HepG2 (cell line): ENCODE results near the gene AKTIP. TPM values are rescaled to one million over a fixed set of nuclear protein-coding genes. Genes with fewer than 3 reads are reported as not detected.

Experiments
- AKAP8 ChIP-seq: sonication (generic); formaldehyde crosslinking; IDR thresholded peaks from 2 replicates; pipeline ENCODE4 v1.5.1; 2020; ENCODE audit warnings: mild to moderate bottlenecking, missing genetic modification reagents
- BRF2 ChIP-seq: sonication (generic); formaldehyde crosslinking; IDR thresholded peaks from 2 replicates; pipeline ENCODE4 v1.8.1; 2022; ENCODE audit warnings: mild to moderate bottlenecking, missing genetic modification reagents
- CHCHD3 ChIP-seq: sonication (generic); formaldehyde crosslinking; IDR thresholded peaks from 2 replicates; pipeline ENCODE4 v1.8.0; 2022; ENCODE audit warnings: mild to moderate bottlenecking, missing genetic modification reagents, moderate library complexity
- EED ChIP-seq: sonication (generic); formaldehyde crosslinking; IDR thresholded peaks from 2 replicates; pipeline ENCODE4 v1.5.0; 2020; ENCODE audit warnings: mild to moderate bottlenecking, missing genetic modification reagents
- HES4 ChIP-seq: sonication (generic); formaldehyde crosslinking; IDR thresholded peaks from 2 replicates; pipeline ENCODE4 v1.9.0; 2021; ENCODE audit warnings: mild to moderate bottlenecking, missing genetic modification reagents, borderline replicate concordance
- HMGXB4 ChIP-seq, 2 experiments: sonication (generic) in 1 of 2; formaldehyde crosslinking in 1 of 2; IDR thresholded peaks; 2 replicates each; pipeline versions ENCODE4 v1.4.0 to v1.6.1; 2018 to 2020; ENCODE audit warnings: missing genetic modification reagents in 2 of 2, borderline replicate concordance in 1 of 2, low read depth in 1 of 2, mild to moderate bottlenecking in 1 of 2, missing biosample characterization in 1 of 2
- KAT2B ChIP-seq: fragments of 150-350 bp; IDR thresholded peaks from 2 replicates; pipeline ENCODE4 v1.6.1; 2014; ENCODE audit warnings: low read depth, low read length, borderline replicate concordance
- SATB2 ChIP-seq: sonication (generic); formaldehyde crosslinking; IDR thresholded peaks from 2 replicates; pipeline ENCODE4 v1.5.0; 2020; ENCODE audit warnings: missing genetic modification reagents
- SRSF9 ChIP-seq: fragments of 200-400 bp; formaldehyde crosslinking; IDR thresholded peaks from 2 replicates; pipeline ENCODE4 v1.6.1; 2018; ENCODE audit warnings: borderline replicate concordance, mild to moderate bottlenecking, low read depth, low read length; ENCODE audit not compliant: insufficient read depth, poor library complexity, severe bottlenecking
- UBTF ChIP-seq: sonication (generic); formaldehyde crosslinking; IDR thresholded peaks from 2 replicates; pipeline ENCODE4 v1.4.0; 2020; ENCODE audit warnings: mild to moderate bottlenecking, missing genetic modification reagents
- ZNF138 ChIP-seq: sonication (generic); formaldehyde crosslinking; IDR thresholded peaks from 2 replicates; pipeline ENCODE4 v1.5.0; 2020; ENCODE audit warnings: mild to moderate bottlenecking, low read depth, missing genetic modification reagents
- ZNF142 ChIP-seq: sonication (generic); formaldehyde crosslinking; IDR thresholded peaks from 2 replicates; pipeline ENCODE4 v1.4.0; 2020; ENCODE audit warnings: missing genetic modification reagents
- ZNF256 ChIP-seq: sonication (generic); formaldehyde crosslinking; conservative IDR thresholded peaks from 2 replicates; pipeline ENCODE4 v1.4.0; 2020; ENCODE audit warnings: missing genetic modification reagents
- ZNF496 ChIP-seq: sonication (generic); formaldehyde crosslinking; IDR thresholded peaks from 2 replicates; pipeline ENCODE4 v1.8.1; 2023; ENCODE audit warnings: mild to moderate bottlenecking, moderate library complexity, missing genetic modification reagents; ENCODE audit not compliant: insufficient replicate concordance
- ZNF776 ChIP-seq: sonication (generic); formaldehyde crosslinking; IDR thresholded peaks from 2 replicates; pipeline ENCODE4 v1.4.0; 2020; ENCODE audit warnings: mild to moderate bottlenecking, missing genetic modification reagents
- polyA plus RNA-seq, 8 experiments: library from polyadenylated mRNA; depleted of rRNA in 3 of 8; stranded (reverse) in 7 of 8; unstranded in 1 of 8; fragments of >200 nt; fragmentation: Illumina TruSeq in 4 of 8; extraction: Trizol in 4 of 8; gene quantifications; 2 replicates each; pipeline versions ENCODE4 v1.2.1 to v1.2.3, GENCODE V29; 2011 to 2016; ENCODE audit warnings: low read depth in 4 of 8, missing spikeins in 1 of 8, mixed read lengths in 1 of 8; ENCODE audit not compliant: insufficient read depth in 1 of 8
- total RNA-seq, 5 experiments: library from RNA; depleted of rRNA; stranded (reverse); fragments of >200 nt; fragmentation: Illumina TruSeq; extraction: Trizol; gene quantifications; 2 replicates each; pipeline ENCODE4 v1.2.3, GENCODE V29; 2016; ENCODE audit warnings: low read depth in 1 of 5

The AKTIP gene
- total and polyA plus RNA-seq, 2 of the 13 experiments (the other 11 are each of a cell fraction or from before 2014, with no cell fraction given): 28.8 to 49.0 TPM

- 0 out of 2 replicates have a peak, but pooled peaks have one; percentile 75 for TF ChIP-seq ZNF138 (CRISPR knock-in tag)
- 0 out of 2 replicates have a peak, but pooled peaks have one; percentile 30 for TF ChIP-seq AKAP8 (CRISPR knock-in tag)
- TF ChIP-seq ZNF776 (CRISPR knock-in tag): peak; percentile 89
- TF ChIP-seq EED (CRISPR knock-in tag): 0 out of 2 replicates have a peak, but pooled peaks have one; percentile 20
- TF ChIP-seq ZNF496 (CRISPR knock-in tag): no peak
- peak; percentile 60; the same call in 1 of the 2 replicates for TF ChIP-seq CHCHD3 (CRISPR knock-in tag)
- 0 out of 2 replicates have a peak, but pooled peaks have one; percentile 53 for TF ChIP-seq SATB2 (CRISPR knock-in tag)
- peak; percentile 17; the same call in 1 of the 2 replicates for TF ChIP-seq BRF2 (CRISPR knock-in tag)
- peak; percentile 7; the same call in 1 of the 2 replicates for TF ChIP-seq ZNF142 (CRISPR knock-in tag)
- TF ChIP-seq ZNF256: 0 out of 2 replicates have a peak, but pooled peaks have one; percentile 52
- TF ChIP-seq KAT2B: no peak
- no peak for TF ChIP-seq SRSF9
- peak; percentile 42; the same call in 1 of the 2 replicates for TF ChIP-seq UBTF (CRISPR knock-in tag)
- peak; percentile 85 for TF ChIP-seq HES4
- peak; percentile 16 to 44; a peak in 2 of 4 replicates for TF ChIP-seq HMGXB4 (CRISPR knock-in tag; IDR thresholded peaks at IDR 0.05; ENCODE audit: borderline replicate concordance in 1 of 2, low read depth in 1 of 2)
Measured at GRCh38 chr16:53502331-53503269, at the start of gene AKTIP (continued).
